ENCODE data around the gene NPR2.

Gene NPR2

GRCh38 chr9:35828716-35829083 lies 37.3 kb downstream of the NPR2 start, which contains the start of gene FAM221B:
TSS of gene FAM221B (minus strand) at chr9:35828732. CDS start at chr9:35826161, 2,571 bp downstream.
- in situ Hi-C loops (cut with HindIII; ENCODE audit: low sequenced_read_pairs), result loop anchor here (5.0 kb wide), 2 partner anchors 39 to 81 kb away; partner anchors contain the start of genes GBA2 and RGP1

DNA sequence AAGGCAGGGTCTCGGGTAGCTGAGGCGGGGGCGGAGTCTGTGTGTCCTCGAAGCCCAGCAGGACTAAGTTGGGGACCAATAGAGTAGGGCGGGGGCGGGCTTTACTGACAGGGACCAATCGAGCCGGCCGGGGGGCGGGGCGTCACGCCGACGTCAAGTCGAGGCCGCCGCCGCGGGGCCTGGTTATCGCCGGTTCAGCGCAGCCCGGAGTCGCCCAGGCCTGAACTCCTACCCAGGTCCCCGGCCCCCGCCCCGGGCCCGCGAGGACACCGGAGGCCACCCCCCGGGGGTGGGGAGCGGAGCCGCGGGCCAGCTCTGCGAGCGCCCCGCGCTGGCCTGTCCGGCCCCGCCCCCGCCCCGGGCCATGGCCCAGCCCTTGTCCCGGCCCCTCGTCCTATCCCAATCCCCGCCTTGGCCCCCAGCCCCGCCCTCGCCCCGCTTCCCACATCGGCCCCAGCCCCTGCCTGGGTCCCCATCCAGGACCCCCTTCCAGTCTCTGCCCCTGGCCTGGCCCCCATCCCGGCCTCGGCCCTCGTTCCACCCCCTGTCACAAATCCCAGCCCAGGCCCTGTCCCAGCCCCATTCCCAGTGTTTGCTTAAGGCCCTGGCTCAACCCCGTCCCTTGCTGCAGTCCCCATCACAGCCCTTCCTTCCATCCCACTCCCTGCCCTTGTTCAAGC lies 37.8 kb downstream of the NPR2 start, which contains the start of gene TMEM8B:
Gene TMEM8B, plus strand, starts transcription at position 145 of the 680 bp plus-strand sequence. Its CDS starts 220 bp downstream, at position 365.
- in situ Hi-C loops (cut with HindIII; ENCODE audit: low sequenced_read_pairs), result loop anchor here (5.0 kb wide), 2 partner anchors 38 to 82 kb away; partner anchors contain the start of genes GBA2 and RGP1

DNA sequence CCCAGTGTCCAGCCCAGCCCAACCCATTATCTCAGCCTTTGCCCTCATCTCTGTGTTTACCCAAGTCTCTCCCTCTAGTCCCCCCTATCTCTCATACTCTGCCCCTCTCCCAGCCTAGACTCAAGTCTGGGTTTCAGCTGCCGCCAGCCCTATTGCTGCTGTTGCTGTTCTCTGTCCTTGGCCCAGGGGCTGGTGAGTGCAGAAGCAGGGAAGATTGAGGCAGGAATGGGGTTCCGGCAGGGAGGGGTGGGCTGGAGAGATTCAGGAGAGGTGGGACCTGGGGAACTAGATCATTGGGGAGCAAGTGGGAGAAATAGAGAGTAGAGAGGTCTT lies 38.3 kb downstream of the NPR2 start:
- in situ Hi-C loops (cut with HindIII; ENCODE audit: low sequenced_read_pairs), result loop anchor here (5.0 kb wide), 2 partner anchors 38 to 82 kb away; partner anchors contain the start of genes GBA2 and RGP1

DNA sequence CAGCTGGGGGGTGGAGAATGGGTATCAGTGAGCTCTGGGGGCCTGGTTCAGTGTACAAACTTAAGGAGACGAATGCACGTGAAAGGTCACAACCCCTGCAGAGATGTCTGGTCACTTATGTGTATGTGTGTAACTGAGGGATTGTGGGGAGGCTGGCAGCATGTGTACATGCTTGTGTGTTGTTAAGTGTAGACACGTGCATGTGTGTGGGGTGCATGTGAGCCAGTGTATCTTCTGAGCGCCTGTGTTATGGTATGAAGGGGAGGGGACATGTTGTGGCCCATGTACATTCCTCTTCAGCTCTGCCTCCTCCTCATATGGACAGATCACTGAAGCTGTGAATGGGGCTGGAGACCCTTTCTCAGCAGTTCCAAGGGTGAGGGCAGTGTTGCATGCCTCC lies 39.6 kb downstream of the NPR2 start:
- in situ Hi-C loops (cut with HindIII; ENCODE audit: low sequenced_read_pairs), result no loop called here

DNA sequence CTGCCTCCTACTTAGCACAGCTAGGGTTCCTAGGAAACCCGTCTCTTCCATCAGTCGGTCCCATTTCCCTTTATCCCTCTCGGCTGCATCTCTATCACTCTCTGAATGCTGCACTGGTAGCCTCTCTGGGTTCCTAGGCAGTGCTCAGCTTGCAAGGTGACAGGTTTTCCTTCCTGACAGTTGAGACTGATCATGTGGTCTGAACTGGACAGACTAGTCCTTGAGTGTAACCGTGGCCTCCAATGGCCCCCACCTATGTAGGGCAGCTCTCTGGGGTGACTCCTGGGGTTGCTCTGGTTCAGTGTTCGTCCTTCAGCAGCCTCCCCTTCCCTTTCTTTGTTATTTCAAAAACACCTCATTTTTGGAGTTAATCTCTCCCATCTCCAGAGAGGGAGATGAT lies 41.4 kb downstream of the NPR2 start:
- in situ Hi-C loops (cut with HindIII; ENCODE audit: low sequenced_read_pairs), result no loop called here

- in situ Hi-C loops (cut with HindIII; ENCODE audit: low sequenced_read_pairs), result no loop called here
Measured at GRCh38 chr9:35834260-35835215, 43.1 kb downstream of the NPR2 start.

GRCh38 chr9:35835216-35835632 lies 43.8 kb downstream of the NPR2 start:
- in situ Hi-C loops (cut with HindIII; ENCODE audit: low sequenced_read_pairs), result no loop called here

DNA sequence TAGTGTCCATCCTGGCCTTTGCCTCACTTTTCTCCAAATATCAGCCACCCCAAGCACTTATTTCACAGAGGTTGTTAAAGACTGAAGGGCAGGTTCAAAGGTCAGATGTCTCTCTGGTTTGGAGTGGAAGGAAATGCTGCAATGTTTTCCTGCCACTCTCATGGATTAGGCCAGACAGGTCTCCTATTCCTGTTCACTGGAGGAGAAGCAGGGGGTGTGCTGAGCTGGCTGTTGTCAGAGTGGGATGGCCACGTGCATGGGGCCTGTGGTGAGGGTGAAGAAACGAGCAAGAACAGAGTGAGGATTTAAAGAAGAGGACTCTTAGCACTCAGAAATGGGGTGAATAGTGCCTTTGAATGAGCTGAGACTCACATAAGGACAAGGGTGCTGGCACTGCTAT lies 44.4 kb downstream of the NPR2 start:
- in situ Hi-C loops (cut with HindIII; ENCODE audit: low sequenced_read_pairs), result no loop called here

DNA sequence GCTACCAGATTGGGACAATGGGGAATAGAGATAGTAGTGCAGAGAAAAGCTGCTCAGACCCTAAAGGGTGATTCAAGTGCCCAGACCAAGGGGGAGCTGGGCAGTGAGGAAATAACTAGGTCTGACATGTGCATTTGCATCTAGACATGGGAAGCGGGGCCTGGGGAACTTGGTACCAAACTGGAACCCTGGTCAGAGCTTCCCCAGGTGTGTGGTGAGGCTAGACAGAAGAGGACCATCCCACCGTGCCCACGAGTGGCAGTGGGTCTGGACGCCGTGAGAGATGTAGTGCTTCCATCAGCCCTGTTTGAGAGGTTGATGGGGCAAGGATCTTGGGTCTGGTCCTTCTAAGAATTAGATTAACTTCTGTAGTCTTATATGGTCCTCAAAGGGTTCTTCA lies 45.2 kb downstream of the NPR2 start:
- in situ Hi-C loops (cut with HindIII; ENCODE audit: low sequenced_read_pairs), result no loop called here

- in situ Hi-C loops (cut with HindIII; ENCODE audit: low sequenced_read_pairs), result no loop called here
Measured at GRCh38 chr9:35839926-35840325, 48.5 kb downstream of the NPR2 start.

DNA sequence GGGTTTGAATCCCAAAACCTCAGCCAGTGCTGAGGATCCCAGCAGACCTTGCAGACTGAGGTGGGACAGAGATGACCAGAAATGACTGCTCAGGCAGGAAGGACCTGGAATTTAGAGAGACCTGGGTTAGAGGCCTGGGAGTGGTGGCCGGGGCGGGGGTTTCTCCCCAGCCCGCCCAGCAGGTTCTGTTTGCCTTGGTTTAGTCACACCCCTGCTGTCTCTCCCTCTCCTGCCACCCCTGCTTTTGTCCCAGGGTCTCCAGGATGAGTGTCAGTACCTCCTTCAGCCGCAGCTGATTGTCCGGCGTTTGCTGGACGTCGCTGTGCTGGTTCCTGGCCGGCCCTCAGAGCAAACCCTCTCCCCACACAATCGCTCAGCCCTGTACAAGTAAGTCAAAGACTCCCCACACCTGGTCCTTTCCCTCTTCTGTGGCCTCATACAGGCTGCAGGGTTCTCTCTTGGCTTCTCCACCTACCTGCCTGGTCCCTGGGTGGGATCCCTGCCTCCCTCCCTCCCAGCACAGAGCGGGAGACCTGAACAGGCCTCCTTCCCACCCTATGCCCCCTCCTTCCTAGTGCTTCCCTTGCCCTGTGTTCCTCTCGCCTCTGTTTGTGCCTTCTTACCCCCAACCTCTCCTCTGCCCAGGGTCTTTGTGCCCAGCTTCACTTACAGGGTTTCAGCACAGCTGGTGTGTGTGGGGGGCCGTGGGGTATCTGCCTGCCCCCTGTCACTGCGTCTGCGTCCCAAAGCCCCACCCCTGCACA lies 49.7 kb downstream of the NPR2 start:
- in situ Hi-C loops (cut with HindIII; ENCODE audit: low sequenced_read_pairs), result no loop called here

DNA sequence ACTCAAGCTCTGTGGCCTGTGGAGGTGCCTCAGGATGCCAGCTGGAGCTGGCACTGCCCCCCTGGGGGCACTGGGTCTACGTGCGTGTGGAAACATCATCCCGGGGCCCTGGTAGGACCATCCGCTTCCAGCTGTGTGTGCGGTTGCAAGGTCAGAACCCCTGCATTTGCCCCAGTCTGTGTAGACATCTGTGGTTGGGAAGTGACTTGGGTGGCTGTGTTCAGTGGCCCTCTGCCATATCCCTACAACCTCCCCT lies 50.2 kb downstream of the NPR2 start:
- in situ Hi-C loops (cut with HindIII; ENCODE audit: low sequenced_read_pairs), result no loop called here

DNA sequence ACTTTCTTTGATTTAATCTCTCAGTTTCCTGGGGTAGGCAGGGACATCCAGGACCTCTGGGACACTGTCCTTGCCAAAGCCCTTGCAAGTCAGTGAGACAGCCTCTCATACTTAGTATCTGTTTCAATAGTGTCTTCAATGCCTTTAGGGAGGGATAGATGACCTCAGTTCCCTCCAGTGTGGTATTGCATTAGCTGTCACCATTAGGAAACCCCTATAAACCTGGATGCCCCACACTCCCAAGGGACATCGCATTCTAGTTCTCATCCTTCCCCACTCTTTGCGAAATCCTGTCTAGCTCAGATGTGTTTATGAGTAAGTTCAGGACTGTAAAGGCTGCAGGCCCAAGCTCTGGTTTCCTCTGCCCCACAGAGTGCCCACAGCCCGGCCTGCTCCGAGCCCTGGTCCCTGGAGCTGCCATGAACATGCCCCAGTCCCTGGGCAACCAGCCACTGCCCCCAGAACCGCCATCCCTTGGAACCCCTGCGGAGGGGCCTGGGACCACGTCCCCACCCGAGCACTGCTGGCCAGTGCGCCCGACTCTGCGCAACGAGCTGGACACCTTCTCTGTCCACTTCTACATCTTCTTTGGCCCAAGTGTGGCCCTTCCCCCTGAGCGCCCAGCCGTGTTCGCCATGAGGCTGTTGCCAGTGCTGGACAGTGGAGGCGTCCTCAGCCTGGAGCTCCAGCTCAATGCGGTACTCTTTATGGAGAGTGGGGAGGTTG lies 50.8 kb downstream of the NPR2 start:
- in situ Hi-C loops (cut with HindIII; ENCODE audit: low sequenced_read_pairs), result no loop called here

DNA sequence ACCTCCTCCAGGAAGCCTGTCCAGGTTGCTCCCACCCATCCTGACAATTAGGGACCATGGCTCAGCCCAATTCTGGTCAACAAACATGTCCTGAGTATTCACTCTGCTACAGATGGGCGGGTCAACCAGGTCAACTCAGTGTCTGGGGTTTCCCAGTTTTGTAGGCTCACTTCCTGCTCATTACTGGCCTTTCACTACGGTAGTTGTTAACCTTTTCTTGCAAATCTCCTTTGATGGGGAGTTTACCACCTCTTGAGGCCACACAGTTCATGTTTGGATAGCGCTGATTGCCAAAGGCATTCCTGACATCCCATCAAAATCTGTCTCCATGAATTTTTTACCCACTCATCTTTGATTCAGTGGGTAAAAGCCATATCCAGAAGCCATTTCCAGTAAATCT lies 51.4 kb downstream of the NPR2 start:
- in situ Hi-C loops (cut with HindIII; ENCODE audit: low sequenced_read_pairs), result no loop called here

GRCh38 chr9:35844628-35845270 lies 53.4 kb downstream of the NPR2 start:
- in situ Hi-C loops (cut with HindIII; ENCODE audit: low sequenced_read_pairs), result no loop called here

DNA sequence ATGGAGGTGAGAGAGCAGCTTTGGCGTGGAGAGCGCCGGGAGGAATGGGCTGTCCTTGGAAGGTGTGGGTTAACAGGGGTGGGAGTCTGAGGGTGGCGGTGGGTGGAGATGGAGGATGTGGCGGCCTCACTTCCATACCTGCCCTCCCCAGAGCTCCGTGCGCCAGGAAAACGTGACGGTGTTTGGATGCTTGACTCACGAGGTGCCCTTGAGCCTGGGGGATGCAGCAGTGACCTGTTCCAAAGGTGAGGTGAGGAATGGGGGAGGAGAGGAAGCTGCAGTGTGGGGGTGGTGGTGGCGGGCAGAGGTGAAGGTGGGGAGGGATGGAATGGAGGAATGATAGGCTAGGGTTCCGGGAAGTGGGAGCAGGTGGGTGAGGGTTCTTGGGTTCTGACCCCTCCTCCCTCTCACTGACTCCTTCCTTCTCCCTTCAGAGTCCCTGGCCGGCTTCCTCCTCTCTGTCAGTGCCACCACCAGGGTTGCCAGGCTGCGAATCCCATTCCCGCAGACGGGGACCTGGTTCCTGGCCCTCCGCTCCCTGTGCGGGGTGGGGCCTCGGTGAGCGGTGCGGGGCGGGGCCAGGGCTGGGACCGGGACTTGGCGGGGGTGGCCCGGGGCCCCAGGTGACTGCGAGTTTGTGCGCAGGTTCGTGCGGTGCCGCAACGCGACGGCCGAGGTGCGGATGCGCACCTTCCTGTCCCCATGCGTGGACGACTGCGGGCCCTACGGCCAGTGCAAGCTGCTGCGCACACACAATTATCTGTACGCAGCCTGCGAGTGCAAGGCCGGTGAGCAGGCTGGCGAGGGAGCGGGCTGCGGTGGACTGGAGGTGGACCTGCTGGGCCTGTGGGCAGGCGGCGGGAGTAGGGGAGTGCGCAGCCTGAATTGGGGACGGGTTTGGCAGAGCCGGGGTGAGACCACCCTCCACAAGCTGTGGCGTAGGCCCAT lies 54.7 kb downstream of the NPR2 start:
- in situ Hi-C loops (cut with HindIII; ENCODE audit: low sequenced_read_pairs), result no loop called here

GRCh38 chr9:35847792-35848572 lies 56.6 kb downstream of the NPR2 start:
- in situ Hi-C loops (cut with HindIII; ENCODE audit: low sequenced_read_pairs), result no loop called here

DNA sequence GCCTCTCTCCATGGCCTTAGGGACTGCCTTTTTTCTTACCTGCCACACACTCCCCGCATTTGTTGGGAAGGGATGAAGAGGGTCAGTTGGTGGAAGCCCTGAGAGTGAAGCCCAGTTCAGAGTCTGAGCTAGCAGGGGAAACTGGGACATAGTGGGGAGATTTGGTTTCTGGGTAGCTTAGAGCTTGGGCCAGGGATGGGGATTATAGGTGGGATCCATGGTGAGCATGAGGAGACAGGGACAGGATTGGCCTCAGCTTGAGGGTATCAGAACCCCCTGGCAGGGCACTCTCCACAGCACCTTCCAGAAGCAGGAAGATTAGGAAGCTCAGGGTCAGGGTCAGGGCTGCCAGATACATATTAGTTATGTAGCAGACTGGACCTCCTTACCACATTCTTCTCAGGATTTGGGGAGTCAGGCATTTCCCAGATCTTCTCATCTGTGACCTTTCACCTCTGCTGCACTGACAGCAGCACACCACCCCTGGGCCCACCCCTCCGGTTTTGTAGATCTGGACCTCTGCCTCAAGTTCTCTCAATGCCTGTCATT lies 61.0 kb downstream of the NPR2 start:
- in situ Hi-C loops (cut with HindIII; ENCODE audit: low sequenced_read_pairs), result no loop called here
